Ishikawa (cell line): ENCODE results near the gene CFAP298.

Experiments used
- CEBPB ChIP-seq: IDR thresholded peaks from 2 replicates; pipeline ENCODE4 v1.6.1; 2012
- EP300 ChIP-seq: IDR thresholded peaks from 2 replicates; pipeline ENCODE4 v1.6.1; 2012; ENCODE audit warnings: borderline replicate concordance
- FOXM1 ChIP-seq: IDR thresholded peaks from 2 replicates; pipeline ENCODE4 v1.6.1; 2012; ENCODE audit warnings: low read depth, borderline replicate concordance
- TEAD4 ChIP-seq: IDR thresholded peaks from 2 replicates; pipeline ENCODE4 v1.6.1; 2012
- ZBTB7A ChIP-seq: IDR thresholded peaks from 2 replicates; pipeline ENCODE4 v1.6.1; 2012; ENCODE audit warnings: low read depth
- TF ChIP-seq, protein P1 (sequence below): IDR thresholded peaks from 2 replicates; pipeline ENCODE4 v1.6.1; 2012
- TF ChIP-seq, protein P2 (sequence below): IDR thresholded peaks from 2 replicates; pipeline ENCODE4 v1.6.1; 2012; ENCODE audit warnings: low read depth, mild to moderate bottlenecking
- TF ChIP-seq, protein P3 (sequence below): IDR thresholded peaks from 2 replicates; pipeline ENCODE4 v1.6.1; 2012

GRCh38 chr21:32597205-32597604 lies 15.0 kb downstream of the CFAP298 start:
- no peak for TF ChIP-seq ZBTB7A
- TF ChIP-seq, protein P1, sequence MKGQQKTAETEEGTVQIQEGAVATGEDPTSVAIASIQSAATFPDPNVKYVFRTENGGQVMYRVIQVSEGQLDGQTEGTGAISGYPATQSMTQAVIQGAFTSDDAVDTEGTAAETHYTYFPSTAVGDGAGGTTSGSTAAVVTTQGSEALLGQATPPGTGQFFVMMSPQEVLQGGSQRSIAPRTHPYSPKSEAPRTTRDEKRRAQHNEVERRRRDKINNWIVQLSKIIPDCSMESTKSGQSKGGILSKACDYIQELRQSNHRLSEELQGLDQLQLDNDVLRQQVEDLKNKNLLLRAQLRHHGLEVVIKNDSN = no peak
- TF ChIP-seq, protein P2, sequence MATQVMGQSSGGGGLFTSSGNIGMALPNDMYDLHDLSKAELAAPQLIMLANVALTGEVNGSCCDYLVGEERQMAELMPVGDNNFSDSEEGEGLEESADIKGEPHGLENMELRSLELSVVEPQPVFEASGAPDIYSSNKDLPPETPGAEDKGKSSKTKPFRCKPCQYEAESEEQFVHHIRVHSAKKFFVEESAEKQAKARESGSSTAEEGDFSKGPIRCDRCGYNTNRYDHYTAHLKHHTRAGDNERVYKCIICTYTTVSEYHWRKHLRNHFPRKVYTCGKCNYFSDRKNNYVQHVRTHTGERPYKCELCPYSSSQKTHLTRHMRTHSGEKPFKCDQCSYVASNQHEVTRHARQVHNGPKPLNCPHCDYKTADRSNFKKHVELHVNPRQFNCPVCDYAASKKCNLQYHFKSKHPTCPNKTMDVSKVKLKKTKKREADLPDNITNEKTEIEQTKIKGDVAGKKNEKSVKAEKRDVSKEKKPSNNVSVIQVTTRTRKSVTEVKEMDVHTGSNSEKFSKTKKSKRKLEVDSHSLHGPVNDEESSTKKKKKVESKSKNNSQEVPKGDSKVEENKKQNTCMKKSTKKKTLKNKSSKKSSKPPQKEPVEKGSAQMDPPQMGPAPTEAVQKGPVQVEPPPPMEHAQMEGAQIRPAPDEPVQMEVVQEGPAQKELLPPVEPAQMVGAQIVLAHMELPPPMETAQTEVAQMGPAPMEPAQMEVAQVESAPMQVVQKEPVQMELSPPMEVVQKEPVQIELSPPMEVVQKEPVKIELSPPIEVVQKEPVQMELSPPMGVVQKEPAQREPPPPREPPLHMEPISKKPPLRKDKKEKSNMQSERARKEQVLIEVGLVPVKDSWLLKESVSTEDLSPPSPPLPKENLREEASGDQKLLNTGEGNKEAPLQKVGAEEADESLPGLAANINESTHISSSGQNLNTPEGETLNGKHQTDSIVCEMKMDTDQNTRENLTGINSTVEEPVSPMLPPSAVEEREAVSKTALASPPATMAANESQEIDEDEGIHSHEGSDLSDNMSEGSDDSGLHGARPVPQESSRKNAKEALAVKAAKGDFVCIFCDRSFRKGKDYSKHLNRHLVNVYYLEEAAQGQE = no peak
- TF ChIP-seq, protein P3, sequence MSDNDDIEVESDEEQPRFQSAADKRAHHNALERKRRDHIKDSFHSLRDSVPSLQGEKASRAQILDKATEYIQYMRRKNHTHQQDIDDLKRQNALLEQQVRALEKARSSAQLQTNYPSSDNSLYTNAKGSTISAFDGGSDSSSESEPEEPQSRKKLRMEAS = no peak
- TF ChIP-seq EP300 = no peak
- no peak for TF ChIP-seq CEBPB
- no peak for TF ChIP-seq TEAD4
- no peak for TF ChIP-seq FOXM1
